Measurements from ENCODE around the gene KLHL29. TPM values are rescaled to one million over a fixed set of nuclear protein-coding genes. Genes with fewer than 3 reads are reported as not detected.

Gene KLHL29
- total and polyA plus RNA-seq, 2 donors: 1.4 to 2.9 TPM

- no peaks in the 10 kb centered on the region for H3K36me3 ChIP-seq (ENCODE audit: control insufficient read depth in 2 of 2, insufficient read depth in 2 of 2, low read length in 1 of 2)
- H3K9me3 ChIP-seq (ENCODE audit: control insufficient read depth in 2 of 2, insufficient read depth in 1 of 2, low read length in 1 of 2): peaks cover 0 to 3% of the 10 kb centered on the region in 2 donors
- WGBS: 89% methylated on average over 12 of the region's 12 CpGs
- no peak for DNase-seq (ENCODE audit: low read depth in 6 of 9, low spot score in 9 of 9)
- no peak overlapping the region for H3K4me3 ChIP-seq (ENCODE audit: low read length in 2 of 2)
- peaks cover 11 to 13% of the 10 kb centered on the region in 2 donors for H3K27me3 ChIP-seq (ENCODE audit: control insufficient read depth in 2 of 2, insufficient read depth in 1 of 2, low read length in 1 of 2)
- peaks cover 0 to 5% of the 10 kb centered on the region in 2 donors for H3K4me1 ChIP-seq (ENCODE audit: control insufficient read depth in 2 of 2, insufficient read depth in 2 of 2, low read length in 2 of 2)
- no peak overlapping the region for H3K27ac ChIP-seq (ENCODE audit: low read depth in 1 of 2, low read length in 1 of 2)
These were observed 43.0 kb downstream of the KLHL29 start for GRCh38 chr2:23427976-23428375.

GRCh38 chr2:23429036-23429435, 44.1 kb downstream of the KLHL29 start:
- Histone ChIP-seq H3K27ac (ENCODE audit: low read depth in 1 of 2, low read length in 1 of 2) (no peak overlapping the region), H3K4me3 (ENCODE audit: low read length in 2 of 2) (no peak overlapping the region), H3K4me1 (ENCODE audit: control insufficient read depth in 2 of 2, insufficient read depth in 2 of 2, low read length in 2 of 2) (peaks cover 0 to 5% of the 10 kb centered on the region in 2 donors), H3K36me3 (ENCODE audit: control insufficient read depth in 2 of 2, insufficient read depth in 2 of 2, low read length in 1 of 2) (no peaks in the 10 kb centered on the region), H3K9me3 (ENCODE audit: control insufficient read depth in 2 of 2, insufficient read depth in 1 of 2, low read length in 1 of 2) (peaks cover 0 to 3% of the 10 kb centered on the region in 2 donors), H3K27me3 (ENCODE audit: control insufficient read depth in 2 of 2, insufficient read depth in 1 of 2, low read length in 1 of 2) (peaks cover 11 to 13% of the 10 kb centered on the region in 2 donors)
- no peak for DNase-seq (ENCODE audit: low read depth in 6 of 9, low spot score in 9 of 9)
- WGBS: 80% methylated on average over 6 of the region's 6 CpGs

GRCh38 chr2:23430263-23430662, 45.3 kb downstream of the KLHL29 start:
- Histone ChIP-seq H3K9me3 (ENCODE audit: control insufficient read depth in 2 of 2, insufficient read depth in 1 of 2, low read length in 1 of 2) (peaks cover 0 to 3% of the 10 kb centered on the region in 2 donors), H3K27ac (ENCODE audit: low read depth in 1 of 2, low read length in 1 of 2) (peak overlapping the region in 1 of 2 donors; percentile 31), H3K36me3 (ENCODE audit: control insufficient read depth in 2 of 2, insufficient read depth in 2 of 2, low read length in 1 of 2) (no peaks in the 10 kb centered on the region), H3K4me3 (ENCODE audit: low read length in 2 of 2) (no peak overlapping the region), H3K4me1 (ENCODE audit: control insufficient read depth in 2 of 2, insufficient read depth in 2 of 2, low read length in 2 of 2) (peaks cover 0 to 5% of the 10 kb centered on the region in 2 donors), H3K27me3 (ENCODE audit: control insufficient read depth in 2 of 2, insufficient read depth in 1 of 2, low read length in 1 of 2) (peaks cover 8 to 11% of the 10 kb centered on the region in 2 donors)
- WGBS: 92% methylated on average over 2 of the region's 2 CpGs
- DNase-seq (ENCODE audit: low read depth in 6 of 9, low spot score in 9 of 9): no peak

GRCh38 chr2:23432531-23432930, 47.6 kb downstream of the KLHL29 start:
- Histone ChIP-seq H3K4me3 (ENCODE audit: low read length in 2 of 2) (no peak overlapping the region), H3K27ac (ENCODE audit: low read depth in 1 of 2, low read length in 1 of 2) (no peak overlapping the region), H3K9me3 (ENCODE audit: control insufficient read depth in 2 of 2, insufficient read depth in 1 of 2, low read length in 1 of 2) (no peaks in the 10 kb centered on the region), H3K36me3 (ENCODE audit: control insufficient read depth in 2 of 2, insufficient read depth in 2 of 2, low read length in 1 of 2) (no peaks in the 10 kb centered on the region), H3K27me3 (ENCODE audit: control insufficient read depth in 2 of 2, insufficient read depth in 1 of 2, low read length in 1 of 2) (peaks cover 4 to 8% of the 10 kb centered on the region in 2 donors), H3K4me1 (ENCODE audit: control insufficient read depth in 2 of 2, insufficient read depth in 2 of 2, low read length in 2 of 2) (peaks cover 11 to 18% of the 10 kb centered on the region in 2 donors)
- WGBS: 74% methylated on average over 3 of the region's 3 CpGs
- DNase-seq (ENCODE audit: low read depth in 6 of 9, low spot score in 9 of 9): peak in 1 of 9 donors; percentile 23

- H3K4me1 ChIP-seq (ENCODE audit: control insufficient read depth in 2 of 2, insufficient read depth in 2 of 2, low read length in 2 of 2): peaks cover 11 to 18% of the 10 kb centered on the region in 2 donors
- no peak overlapping the region for H3K4me3 ChIP-seq (ENCODE audit: low read length in 2 of 2)
- peaks cover 4 to 8% of the 10 kb centered on the region in 2 donors for H3K27me3 ChIP-seq (ENCODE audit: control insufficient read depth in 2 of 2, insufficient read depth in 1 of 2, low read length in 1 of 2)
- DNase-seq (ENCODE audit: low read depth in 6 of 9, low spot score in 9 of 9): no peak
- 97% methylated on average over 6 of the region's 6 CpGs for WGBS
- H3K9me3 ChIP-seq (ENCODE audit: control insufficient read depth in 2 of 2, insufficient read depth in 1 of 2, low read length in 1 of 2): no peaks in the 10 kb centered on the region
- H3K27ac ChIP-seq (ENCODE audit: low read depth in 1 of 2, low read length in 1 of 2): no peak overlapping the region
- H3K36me3 ChIP-seq (ENCODE audit: control insufficient read depth in 2 of 2, insufficient read depth in 2 of 2, low read length in 1 of 2): no peaks in the 10 kb centered on the region
These were observed 48.3 kb downstream of the KLHL29 start for GRCh38 chr2:23433282-23433681.

GRCh38 chr2:23434721-23435121, 49.7 kb downstream of the KLHL29 start:
- H3K4me3 ChIP-seq (ENCODE audit: low read length in 2 of 2): no peak overlapping the region
- DNase-seq (ENCODE audit: low read depth in 6 of 9, low spot score in 9 of 9): no peak
- H3K36me3 ChIP-seq (ENCODE audit: control insufficient read depth in 2 of 2, insufficient read depth in 2 of 2, low read length in 1 of 2): no peaks in the 10 kb centered on the region
- 84% methylated on average over 6 of the region's 6 CpGs for WGBS
- H3K4me1 ChIP-seq (ENCODE audit: control insufficient read depth in 2 of 2, insufficient read depth in 2 of 2, low read length in 2 of 2): peaks cover 11 to 18% of the 10 kb centered on the region in 2 donors
- H3K9me3 ChIP-seq (ENCODE audit: control insufficient read depth in 2 of 2, insufficient read depth in 1 of 2, low read length in 1 of 2): no peaks in the 10 kb centered on the region
- peaks cover 4% of the 10 kb centered on the region in 2 donors for H3K27me3 ChIP-seq (ENCODE audit: control insufficient read depth in 2 of 2, insufficient read depth in 1 of 2, low read length in 1 of 2)
- H3K27ac ChIP-seq (ENCODE audit: low read depth in 1 of 2, low read length in 1 of 2): no peak overlapping the region

- H3K27ac ChIP-seq (ENCODE audit: low read depth in 1 of 2, low read length in 1 of 2): no peak overlapping the region
- H3K9me3 ChIP-seq (ENCODE audit: control insufficient read depth in 2 of 2, insufficient read depth in 1 of 2, low read length in 1 of 2): no peaks in the 10 kb centered on the region
- DNase-seq (ENCODE audit: low read depth in 6 of 9, low spot score in 9 of 9): no peak
- peaks cover 1 to 4% of the 10 kb centered on the region in 2 donors for H3K27me3 ChIP-seq (ENCODE audit: control insufficient read depth in 2 of 2, insufficient read depth in 1 of 2, low read length in 1 of 2)
- no peaks in the 10 kb centered on the region for H3K36me3 ChIP-seq (ENCODE audit: control insufficient read depth in 2 of 2, insufficient read depth in 2 of 2, low read length in 1 of 2)
- H3K4me1 ChIP-seq (ENCODE audit: control insufficient read depth in 2 of 2, insufficient read depth in 2 of 2, low read length in 2 of 2): peaks cover 11 to 18% of the 10 kb centered on the region in 2 donors
- 78% methylated on average over 9 of the region's 9 CpGs for WGBS
- no peak overlapping the region for H3K4me3 ChIP-seq (ENCODE audit: low read length in 2 of 2)
These were observed 50.5 kb downstream of the KLHL29 start for GRCh38 chr2:23435250-23436035.

GRCh38 chr2:23436346-23437098, 51.5 kb downstream of the KLHL29 start:
- Histone ChIP-seq H3K27ac (ENCODE audit: low read depth in 1 of 2, low read length in 1 of 2) (no peak overlapping the region), H3K27me3 (ENCODE audit: control insufficient read depth in 2 of 2, insufficient read depth in 1 of 2, low read length in 1 of 2) (peaks cover 0 to 4% of the 10 kb centered on the region in 2 donors), H3K4me1 (ENCODE audit: control insufficient read depth in 2 of 2, insufficient read depth in 2 of 2, low read length in 2 of 2) (peaks cover 11 to 18% of the 10 kb centered on the region in 2 donors), H3K36me3 (ENCODE audit: control insufficient read depth in 2 of 2, insufficient read depth in 2 of 2, low read length in 1 of 2) (no peaks in the 10 kb centered on the region), H3K4me3 (ENCODE audit: low read length in 2 of 2) (no peak overlapping the region), H3K9me3 (ENCODE audit: control insufficient read depth in 2 of 2, insufficient read depth in 1 of 2, low read length in 1 of 2) (no peaks in the 10 kb centered on the region)
- 39% methylated on average over 16 of the region's 16 CpGs for WGBS
- DNase-seq (ENCODE audit: low read depth in 6 of 9, low spot score in 9 of 9): peak in 7 of 9 donors; percentile 28 to 79 (median 37)

- H3K9me3 ChIP-seq (ENCODE audit: control insufficient read depth in 2 of 2, insufficient read depth in 1 of 2, low read length in 1 of 2): no peaks in the 10 kb centered on the region
- H3K27me3 ChIP-seq (ENCODE audit: control insufficient read depth in 2 of 2, insufficient read depth in 1 of 2, low read length in 1 of 2): peaks cover 0 to 2% of the 10 kb centered on the region in 2 donors
- no peak overlapping the region for H3K4me3 ChIP-seq (ENCODE audit: low read length in 2 of 2)
- H3K36me3 ChIP-seq (ENCODE audit: control insufficient read depth in 2 of 2, insufficient read depth in 2 of 2, low read length in 1 of 2): no peaks in the 10 kb centered on the region
- peaks cover 3 to 6% of the 10 kb centered on the region in 2 donors for H3K4me1 ChIP-seq (ENCODE audit: control insufficient read depth in 2 of 2, insufficient read depth in 2 of 2, low read length in 2 of 2)
- 98% methylated on average over 1 of the region's 1 CpG for WGBS
- H3K27ac ChIP-seq (ENCODE audit: low read depth in 1 of 2, low read length in 1 of 2): no peak overlapping the region
- no peak for DNase-seq (ENCODE audit: low read depth in 6 of 9, low spot score in 9 of 9)
These were observed 56.4 kb downstream of the KLHL29 start for GRCh38 chr2:23441414-23441813.

All from thymus (tissue), 11 donors.